A673 (cell line): ENCODE results near the gene PPP1R16B. TPM values are rescaled to one million over a fixed set of nuclear protein-coding genes. Genes with fewer than 3 reads are reported as not detected.

Source experiments
- BruUV-seq: library from RNA; stranded (reverse); fragments of 400-500 nt; replicated peaks from 2 replicates; lab custom pipeline; 2021; lab: Mats Ljungman, UMichigan
- CTCF ChIA-PET: fragments of 300-600 bp; sonication (Branson Sonifier 250); formaldehyde crosslinking; loops from one replicate; lab custom pipeline; 2022; ENCODE audit warnings: antibody characterized with exemption; lab: Charles Lee
- POLR2A ChIA-PET: fragments of 300-600 bp; sonication (Branson Sonifier 250); formaldehyde crosslinking; loops from one replicate; lab custom pipeline; 2022; ENCODE audit warnings: antibody characterized with exemption; ENCODE audit not compliant: low non-redundant PET; lab: Charles Lee
- DNase-seq: peaks from one replicate; pipeline ENCODE4 v3.0.0-alpha.2; 2015; ENCODE audit warnings: low spot score
- H3K27ac ChIP-seq: fragments of 200-600 bp; sonication (generic); 2 replicates; pipeline ENCODE4 v1.5.1; 2016; ENCODE audit warnings: mixed run types, low read depth, mild to moderate bottlenecking, mixed read lengths, antibody characterized with exemption, low read length; ENCODE audit not compliant: poor library complexity, severe bottlenecking
- H3K27me3 ChIP-seq: fragments of 200-600 bp; sonication (generic); replicated peaks from 2 replicates; pipeline ENCODE4 v1.6.1; 2017; ENCODE audit warnings: mixed run types, low read depth, mild to moderate bottlenecking, mixed read lengths, antibody characterized with exemption, low read length; ENCODE audit not compliant: insufficient read depth, poor library complexity
- H3K36me3 ChIP-seq: fragments of 200-600 bp; sonication (generic); 2 replicates; pipeline ENCODE4 v1.6.1; 2016; ENCODE audit warnings: mixed run types, mild to moderate bottlenecking, mixed read lengths, antibody characterized with exemption, low read length; ENCODE audit not compliant: insufficient read depth, poor library complexity, severe bottlenecking
- H3K4me1 ChIP-seq: fragments of 200-600 bp; sonication (generic); 2 replicates; pipeline ENCODE4 v1.6.1; 2017; ENCODE audit warnings: mixed run types, mild to moderate bottlenecking, mixed read lengths, antibody characterized with exemption, low read length; ENCODE audit not compliant: insufficient read depth, poor library complexity, severe bottlenecking
- H3K4me3 ChIP-seq: fragments of 200-600 bp; sonication (generic); 2 replicates; pipeline ENCODE4 v1.5.1; 2016; ENCODE audit warnings: low read depth, mixed run types, mild to moderate bottlenecking, mixed read lengths, low read length; ENCODE audit not compliant: poor library complexity, severe bottlenecking
- H3K9me3 ChIP-seq: fragments of 200-600 bp; sonication (generic); 2 replicates; pipeline ENCODE4 v1.6.1; 2016; ENCODE audit warnings: mixed run types, low read depth, mild to moderate bottlenecking, mixed read lengths, antibody characterized with exemption, low read length; ENCODE audit not compliant: poor library complexity, severe bottlenecking
- EZH2 ChIP-seq: fragments of 200-600 bp; sonication (generic); IDR thresholded peaks from 2 replicates; pipeline ENCODE4 v1.6.1; 2017; ENCODE audit warnings: borderline replicate concordance, low read depth, mild to moderate bottlenecking, mixed read lengths, antibody characterized with exemption, low read length; ENCODE audit not compliant: poor library complexity, severe bottlenecking
- intact Hi-C: fragments of 100-400 bp; cut with micrococcal nuclease; formaldehyde crosslinking; loops from one replicate; pipeline ENCODE4 v1.10.0; 2022; ENCODE audit not compliant: unreplicated experiment
- total RNA-seq: library from RNA; stranded (reverse); gene quantifications from 2 replicates; pipeline ENCODE4 v1.2.3, GENCODE V29; 2021
- TF ChIP-seq, protein P1 (sequence below): fragments of 300-800, 200-600 bp; sonication (generic); conservative IDR thresholded peaks from 2 replicates; pipeline ENCODE4 v1.5.1; 2017; ENCODE audit warnings: low read depth, mild to moderate bottlenecking, antibody characterized with exemption, low read length, moderate library complexity, mixed read lengths

The PPP1R16B gene
- total RNA-seq, 1 experiment from 2014 or later = 0.17 TPM

- Histone ChIP-seq H3K36me3 (no peaks in the 10 kb centered on the region), H3K4me3 (no peak overlapping the region), H3K27ac (no peak overlapping the region), H3K4me1 (peaks cover 6% of the 10 kb centered on the region), H3K9me3 (no peaks in the 10 kb centered on the region), H3K27me3 (peaks cover 33% of the 10 kb centered on the region)
- ChIA-PET CTCF (no interaction called here), POLR2A (no interaction called here)
- no TSS peak for BruUV-seq
- TF ChIP-seq EZH2 = no peak
- TF ChIP-seq, protein P1, sequence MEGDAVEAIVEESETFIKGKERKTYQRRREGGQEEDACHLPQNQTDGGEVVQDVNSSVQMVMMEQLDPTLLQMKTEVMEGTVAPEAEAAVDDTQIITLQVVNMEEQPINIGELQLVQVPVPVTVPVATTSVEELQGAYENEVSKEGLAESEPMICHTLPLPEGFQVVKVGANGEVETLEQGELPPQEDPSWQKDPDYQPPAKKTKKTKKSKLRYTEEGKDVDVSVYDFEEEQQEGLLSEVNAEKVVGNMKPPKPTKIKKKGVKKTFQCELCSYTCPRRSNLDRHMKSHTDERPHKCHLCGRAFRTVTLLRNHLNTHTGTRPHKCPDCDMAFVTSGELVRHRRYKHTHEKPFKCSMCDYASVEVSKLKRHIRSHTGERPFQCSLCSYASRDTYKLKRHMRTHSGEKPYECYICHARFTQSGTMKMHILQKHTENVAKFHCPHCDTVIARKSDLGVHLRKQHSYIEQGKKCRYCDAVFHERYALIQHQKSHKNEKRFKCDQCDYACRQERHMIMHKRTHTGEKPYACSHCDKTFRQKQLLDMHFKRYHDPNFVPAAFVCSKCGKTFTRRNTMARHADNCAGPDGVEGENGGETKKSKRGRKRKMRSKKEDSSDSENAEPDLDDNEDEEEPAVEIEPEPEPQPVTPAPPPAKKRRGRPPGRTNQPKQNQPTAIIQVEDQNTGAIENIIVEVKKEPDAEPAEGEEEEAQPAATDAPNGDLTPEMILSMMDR = no peak
- intact Hi-C loops = no loop called here
- no peak for DNase-seq
Observed at GRCh38 chr20:38804221-38804620, 1.3 kb upstream of the PPP1R16B start.

DNA sequence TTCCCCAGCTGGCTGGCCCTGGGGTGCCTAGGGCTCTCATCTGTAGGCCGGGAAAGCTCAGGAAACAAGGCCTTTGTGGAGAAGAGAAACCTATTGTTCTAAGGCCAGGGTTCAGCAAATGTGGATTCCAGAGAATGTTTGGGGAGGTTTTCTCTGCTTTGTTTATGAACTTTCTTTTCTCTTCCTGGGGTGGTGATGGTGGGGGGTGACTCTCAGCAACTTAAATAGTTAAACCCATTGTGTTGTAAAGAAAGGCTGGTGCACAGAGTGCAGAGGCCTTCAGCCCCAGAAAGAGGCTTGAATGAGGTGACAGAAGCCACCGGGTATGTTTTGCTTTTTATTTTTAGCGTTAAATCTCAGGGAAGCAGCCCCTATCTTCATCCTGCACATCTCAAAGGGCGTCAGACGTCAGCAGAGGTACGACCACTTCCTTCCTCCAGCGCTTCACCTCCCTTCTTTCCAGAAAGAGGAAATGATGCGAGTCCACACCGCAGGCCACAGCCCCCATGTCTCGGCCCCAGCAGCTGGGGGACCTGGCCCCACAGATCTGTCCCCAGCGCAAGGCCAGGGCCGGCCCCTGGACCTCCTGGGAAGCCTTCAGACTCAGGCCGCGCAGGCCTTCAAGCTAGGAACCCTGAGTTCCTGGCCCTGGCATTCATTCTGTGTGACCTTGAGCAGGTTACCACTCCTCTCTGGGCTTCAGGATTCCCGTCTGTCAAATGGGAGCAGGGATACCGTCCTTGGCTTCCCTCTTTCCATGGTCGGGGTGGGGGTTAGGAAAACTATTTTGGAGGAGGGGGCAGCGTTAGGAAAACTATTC is 605 bp upstream of the PPP1R16B start:
- ChIA-PET POLR2A (no interaction called here), CTCF (no interaction called here)

GRCh38 chr20:38805958-38806854 is 709 bp downstream of the PPP1R16B start:
- peak; percentile 88 for TF ChIP-seq EZH2
- TF ChIP-seq, protein P1 = no peak
- ChIA-PET CTCF (no interaction called here), POLR2A (no interaction called here)
- no TSS peak for BruUV-seq
- Histone ChIP-seq H3K27ac (no peak overlapping the region), H3K36me3 (no peaks in the 10 kb centered on the region), H3K4me1 (peaks cover 6% of the 10 kb centered on the region), H3K27me3 (peaks cover 40% of the 10 kb centered on the region), H3K4me3 (peak overlapping the region; percentile 41), H3K9me3 (no peaks in the 10 kb centered on the region)
- intact Hi-C loops = no loop called here
- no peak for DNase-seq

More for the DNA sequence above, 605 bp upstream of the PPP1R16B start:
- intact Hi-C loops = no loop called here
- no peaks in the 10 kb centered on the region for H3K9me3 ChIP-seq
- TF ChIP-seq, protein P1 = no peak
- no peak for TF ChIP-seq EZH2
- peaks cover 6% of the 10 kb centered on the region for H3K4me1 ChIP-seq
- H3K36me3 ChIP-seq = no peaks in the 10 kb centered on the region
- no peak overlapping the region for H3K4me3 ChIP-seq
- H3K27me3 ChIP-seq = peaks cover 34% of the 10 kb centered on the region
- no TSS peak for BruUV-seq
- DNase-seq = no peak
- H3K27ac ChIP-seq = no peak overlapping the region
